Endothelial cell of umbilical vein (primary cell): ENCODE measurements around the gene SPOCD1. TPM values are rescaled to one million over a fixed set of nuclear protein-coding genes. Genes with fewer than 3 reads are reported as not detected.

ENCODE experiments used
- BruUV-seq: library from RNA; stranded (reverse); fragments of 400-500 nt; replicated peaks from 2 replicates; lab custom pipeline; 2021; lab: Mats Ljungman, UMichigan
- CTCF ChIA-PET: fragments of 300-600, 350-600 bp; sonication (Branson Sonifier 250); formaldehyde crosslinking; loops from one replicate; lab custom pipeline; 2021; ENCODE audit warnings: antibody characterized with exemption, inconsistent platforms; lab: Charles Lee
- POLR2A ChIA-PET: fragments of 300-600, 350-600 bp; sonication (Branson Sonifier 250); formaldehyde crosslinking; loops from one replicate; lab custom pipeline; 2021; ENCODE audit warnings: antibody characterized with exemption, inconsistent platforms; lab: Charles Lee
- DNase-seq: peaks from one replicate; pipeline ENCODE4 v3.0.0-alpha.2; 2011; ENCODE audit warnings: low read depth, low spot score
- FAIRE-seq: peaks from 2 replicates; lab custom pipeline; 2011; peaks lifted over from hg19 to GRCh38; lab: Jason Lieb, UNC
- H2AFZ ChIP-seq: 2 replicates; pipeline ENCODE4 v1.6.0; 2012; ENCODE audit warnings: low read depth, low read length, control low read depth, inconsistent platforms
- H3K27ac ChIP-seq: 2 replicates; pipeline ENCODE4 v1.5.1; 2011; ENCODE audit warnings: low read depth, mild to moderate bottlenecking, control low read depth, low read length, moderate library complexity; ENCODE audit not compliant: insufficient read depth
- H3K27me3 ChIP-seq, 2 experiments: 2 replicates each; pipeline versions ENCODE4 v1.6.0 to v1.6.1; 2011; ENCODE audit warnings: low read length in 2 of 2, mixed read lengths in 1 of 2; ENCODE audit not compliant: control insufficient read depth in 2 of 2, insufficient read depth in 2 of 2
- H3K36me3 ChIP-seq, 2 experiments: 2 replicates in 1 of 2; 3 replicates in 1 of 2; pipeline ENCODE4 v1.5.1; 2011; ENCODE audit warnings: low read length in 2 of 2, mild to moderate bottlenecking in 1 of 2, moderate library complexity in 1 of 2; ENCODE audit not compliant: control insufficient read depth in 2 of 2, insufficient read depth in 2 of 2; ENCODE audit errors: extremely low read depth in 1 of 2
- H3K4me1 ChIP-seq: 3 replicates; pipeline ENCODE4 v1.5.1; 2011; ENCODE audit warnings: mild to moderate bottlenecking, low read length; ENCODE audit not compliant: control insufficient read depth, insufficient read depth; ENCODE audit errors: extremely low read depth
- H3K4me2 ChIP-seq: 2 replicates; pipeline ENCODE4 v1.6.1; 2011; ENCODE audit warnings: low read length, control low read depth, mixed read lengths; ENCODE audit not compliant: insufficient read depth
- H3K4me3 ChIP-seq, 3 experiments: fragments of 200-600 bp in 1 of 3; sonication (generic), shearing (Covaris generic) in 1 of 3; replicated peaks in 1 of 3; 2 replicates each; pipeline ENCODE4 v1.5.1; 2011 to 2016; ENCODE audit warnings: control low read depth in 3 of 3, low read length in 3 of 3, mild to moderate bottlenecking in 2 of 3, inconsistent platforms in 1 of 3, low read depth in 1 of 3, moderate library complexity in 1 of 3; ENCODE audit not compliant: insufficient read depth in 1 of 3
- H3K79me2 ChIP-seq: 2 replicates; pipeline ENCODE4 v1.6.0; 2012; ENCODE audit warnings: low read length, inconsistent platforms; ENCODE audit not compliant: control insufficient read depth, insufficient read depth
- H3K9ac ChIP-seq: replicated peaks from 2 replicates; pipeline ENCODE3; 2011; ENCODE audit warnings: low read length, control low read depth; ENCODE audit not compliant: insufficient read depth; ENCODE audit errors: extremely low read depth
- H3K9me1 ChIP-seq: replicated peaks from 3 replicates; pipeline ENCODE4 v1.6.0; 2011; ENCODE audit warnings: mild to moderate bottlenecking, low read length; ENCODE audit not compliant: control insufficient read depth, insufficient read depth; ENCODE audit errors: extremely low read depth
- H3K9me3 ChIP-seq: replicated peaks from 2 replicates; pipeline ENCODE4 v1.5.1; 2012; ENCODE audit warnings: low read length, inconsistent platforms; ENCODE audit not compliant: control insufficient read depth, insufficient read depth
- H4K20me1 ChIP-seq: replicated peaks from 2 replicates; pipeline ENCODE3; 2011; ENCODE audit warnings: mild to moderate bottlenecking, low read length; ENCODE audit not compliant: control insufficient read depth, insufficient read depth; ENCODE audit errors: extremely low read depth
- EZH2 ChIP-seq: IDR thresholded peaks from 2 replicates; pipeline ENCODE4 v1.6.1; 2012; ENCODE audit warnings: borderline replicate concordance, low read depth, mild to moderate bottlenecking, moderate library complexity, low read length, inconsistent platforms; ENCODE audit not compliant: severe bottlenecking
- FOS ChIP-seq: IDR thresholded peaks from 2 replicates; pipeline ENCODE4 v1.6.1; 2011; ENCODE audit warnings: mild to moderate bottlenecking, low read length, moderate library complexity, borderline replicate concordance; ENCODE audit not compliant: insufficient read depth
- GATA2 ChIP-seq: IDR thresholded peaks from 2 replicates; pipeline ENCODE4 v1.7.0; 2011; ENCODE audit warnings: low read depth, mild to moderate bottlenecking, moderate library complexity, mixed read lengths, low read length; ENCODE audit not compliant: insufficient read length, insufficient read depth
- JUN ChIP-seq: IDR thresholded peaks from 2 replicates; pipeline ENCODE4 v1.6.1; 2011; ENCODE audit warnings: borderline replicate concordance, low read depth; ENCODE audit not compliant: insufficient read length, insufficient read depth
- MYC ChIP-seq: IDR thresholded peaks from one replicate; pipeline ENCODE4 v1.6.1; 2011; ENCODE audit warnings: mild to moderate bottlenecking, low read depth, low read length
- POLR2A ChIP-seq: IDR thresholded peaks from 2 replicates; pipeline ENCODE4 v1.6.1; 2012; ENCODE audit warnings: low read depth, mild to moderate bottlenecking, control low read depth, low read length
- POLR2AphosphoS5 ChIP-seq: IDR thresholded peaks from 2 replicates; pipeline ENCODE4 v1.6.1; 2012; ENCODE audit warnings: low read depth, mild to moderate bottlenecking, control low read depth, low read length, moderate library complexity; ENCODE audit not compliant: insufficient read depth
- dilution Hi-C: fragments of 300-500 bp; cut with MboI; formaldehyde crosslinking; loops from one replicate; pipeline ENCODE4 v1.15.0; 2019; ENCODE audit warnings: low sequenced_read_pairs; ENCODE audit not compliant: extremely low pct_ligation_motif_present
- intact Hi-C: fragments of 100-400 bp; cut with micrococcal nuclease; formaldehyde crosslinking; loops from one replicate; pipeline ENCODE4 v1.10.0; 2022
- polyA plus RNA-seq, 4 experiments: library from polyadenylated mRNA; depleted of rRNA in 3 of 4; stranded (reverse) in 3 of 4; unstranded in 1 of 4; fragments of >200 nt; gene quantifications; 2 replicates each; pipeline versions ENCODE4 v1.2.1 to v1.2.3, GENCODE V29; 2011 to 2012; ENCODE audit warnings: missing spikeins in 1 of 4
- total RNA-seq: library from RNA; stranded (reverse); gene quantifications from 2 replicates; pipeline ENCODE4 v1.2.3, GENCODE V29; 2021
- TF ChIP-seq, protein P1 (sequence below): IDR thresholded peaks from 2 replicates; pipeline ENCODE4 v1.6.1; 2011; ENCODE audit not compliant: insufficient read depth, insufficient read length
- TF ChIP-seq, protein P2 (sequence below), 2 donors: IDR thresholded peaks; 1 replicate in 1 of 2; 2 replicates in 1 of 2; pipeline ENCODE4 v1.5.1; 2011; ENCODE audit warnings: low read length in 2 of 2, mild to moderate bottlenecking in 2 of 2, moderate library complexity in 2 of 2, control low read depth in 1 of 2, inconsistent platforms in 1 of 2, low read depth in 1 of 2; ENCODE audit not compliant: insufficient read depth in 1 of 2; ENCODE audit errors: extremely low read depth in 1 of 2

SPOCD1 gene
- total and polyA plus RNA-seq, 2 donors (not counting 3 experiments of a cell fraction or from before 2014, with no cell fraction given), result 0.27 to 33.0 TPM

DNA sequence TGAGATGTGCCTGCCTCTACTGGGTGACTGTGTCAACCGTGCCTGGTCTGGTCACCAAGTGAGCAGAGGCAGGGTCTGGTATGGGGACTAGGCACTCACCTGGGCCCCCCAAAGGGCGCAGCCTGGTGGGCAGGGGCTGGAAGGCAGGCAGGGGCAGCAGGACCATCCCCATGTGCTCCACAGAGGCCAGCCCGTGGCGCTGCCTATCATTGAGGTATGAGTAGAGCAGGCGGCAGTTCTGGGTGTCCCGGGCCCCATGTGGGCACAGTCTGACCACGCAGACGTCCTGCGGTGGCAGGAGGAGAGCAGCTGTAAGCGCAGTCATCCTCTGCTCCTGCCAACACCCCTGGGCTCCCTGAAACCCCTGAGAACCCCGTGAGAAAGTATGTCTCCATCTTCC lies 23.7 kb downstream of the SPOCD1 start:
- POLR2A ChIA-PET, result no interaction called here
- Histone ChIP-seq H3K4me3 (no peak overlapping the region), H2AFZ (no peak overlapping the region), H3K9me3 (no peaks in the 10 kb centered on the region), H3K27me3 (no peaks in the 10 kb centered on the region), H3K9ac (no peak overlapping the region), H3K4me2 (no peak overlapping the region), H3K36me3 (no peaks in the 10 kb centered on the region), H4K20me1 (no peaks in the 10 kb centered on the region), H3K9me1 (no peaks in the 10 kb centered on the region), H3K27ac (no peak overlapping the region), H3K4me1 (peaks cover 14% of the 10 kb centered on the region), H3K79me2 (peaks cover 23% of the 10 kb centered on the region)
- CTCF ChIA-PET, result interaction anchor here (1.4 to 5.6 kb wide), 2 partner anchors 131 to 172 kb away, joined by 3 to 62 read pairs; no protein-coding TSS in a partner anchor
- intact Hi-C loops, result no loop called here
- no peak for TF ChIP-seq JUN
- TF ChIP-seq POLR2AphosphoS5, result no peak
- TF ChIP-seq, protein P1, sequence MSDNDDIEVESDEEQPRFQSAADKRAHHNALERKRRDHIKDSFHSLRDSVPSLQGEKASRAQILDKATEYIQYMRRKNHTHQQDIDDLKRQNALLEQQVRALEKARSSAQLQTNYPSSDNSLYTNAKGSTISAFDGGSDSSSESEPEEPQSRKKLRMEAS, result no peak
- no peak for TF ChIP-seq MYC
- TF ChIP-seq EZH2, result no peak
- TF ChIP-seq POLR2A, result no peak
- TF ChIP-seq FOS, result no peak
- TF ChIP-seq GATA2, result no peak
- TF ChIP-seq, protein P2, sequence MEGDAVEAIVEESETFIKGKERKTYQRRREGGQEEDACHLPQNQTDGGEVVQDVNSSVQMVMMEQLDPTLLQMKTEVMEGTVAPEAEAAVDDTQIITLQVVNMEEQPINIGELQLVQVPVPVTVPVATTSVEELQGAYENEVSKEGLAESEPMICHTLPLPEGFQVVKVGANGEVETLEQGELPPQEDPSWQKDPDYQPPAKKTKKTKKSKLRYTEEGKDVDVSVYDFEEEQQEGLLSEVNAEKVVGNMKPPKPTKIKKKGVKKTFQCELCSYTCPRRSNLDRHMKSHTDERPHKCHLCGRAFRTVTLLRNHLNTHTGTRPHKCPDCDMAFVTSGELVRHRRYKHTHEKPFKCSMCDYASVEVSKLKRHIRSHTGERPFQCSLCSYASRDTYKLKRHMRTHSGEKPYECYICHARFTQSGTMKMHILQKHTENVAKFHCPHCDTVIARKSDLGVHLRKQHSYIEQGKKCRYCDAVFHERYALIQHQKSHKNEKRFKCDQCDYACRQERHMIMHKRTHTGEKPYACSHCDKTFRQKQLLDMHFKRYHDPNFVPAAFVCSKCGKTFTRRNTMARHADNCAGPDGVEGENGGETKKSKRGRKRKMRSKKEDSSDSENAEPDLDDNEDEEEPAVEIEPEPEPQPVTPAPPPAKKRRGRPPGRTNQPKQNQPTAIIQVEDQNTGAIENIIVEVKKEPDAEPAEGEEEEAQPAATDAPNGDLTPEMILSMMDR (IDR thresholded peaks at IDR 0.05; ENCODE audit: extremely low read depth in 1 of 2, insufficient read depth in 1 of 2, low read depth in 1 of 2, low read length in 2 of 2), result no peak
- dilution Hi-C loops, result no loop called here
- DNase-seq (no peak), FAIRE-seq (no peak)
- no TSS peak for BruUV-seq
